ENCODE data around the gene SGIP1.

DNA sequence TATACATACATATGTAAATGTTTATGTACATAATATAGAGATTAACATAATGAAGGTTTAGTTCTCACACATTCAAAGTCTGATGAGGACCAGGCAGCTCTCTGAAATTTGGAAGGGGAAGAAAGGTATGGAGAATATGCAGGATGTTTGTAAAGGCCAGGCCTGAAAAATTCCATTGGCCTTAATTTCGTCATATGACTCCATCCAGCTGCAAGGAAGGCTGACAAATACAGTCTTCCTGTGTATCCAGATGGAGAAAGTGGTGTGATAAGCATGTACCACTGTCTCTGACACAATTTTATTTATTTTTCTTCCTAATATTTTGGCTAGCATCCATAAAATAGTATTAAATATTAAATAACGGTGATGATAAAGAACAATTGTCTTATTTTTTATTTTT is 6.3 kb upstream of the SGIP1 start:
- no peak for TF ChIP-seq POLR2A (IDR thresholded peaks at IDR 0.05)
- TF ChIP-seq, protein P1, sequence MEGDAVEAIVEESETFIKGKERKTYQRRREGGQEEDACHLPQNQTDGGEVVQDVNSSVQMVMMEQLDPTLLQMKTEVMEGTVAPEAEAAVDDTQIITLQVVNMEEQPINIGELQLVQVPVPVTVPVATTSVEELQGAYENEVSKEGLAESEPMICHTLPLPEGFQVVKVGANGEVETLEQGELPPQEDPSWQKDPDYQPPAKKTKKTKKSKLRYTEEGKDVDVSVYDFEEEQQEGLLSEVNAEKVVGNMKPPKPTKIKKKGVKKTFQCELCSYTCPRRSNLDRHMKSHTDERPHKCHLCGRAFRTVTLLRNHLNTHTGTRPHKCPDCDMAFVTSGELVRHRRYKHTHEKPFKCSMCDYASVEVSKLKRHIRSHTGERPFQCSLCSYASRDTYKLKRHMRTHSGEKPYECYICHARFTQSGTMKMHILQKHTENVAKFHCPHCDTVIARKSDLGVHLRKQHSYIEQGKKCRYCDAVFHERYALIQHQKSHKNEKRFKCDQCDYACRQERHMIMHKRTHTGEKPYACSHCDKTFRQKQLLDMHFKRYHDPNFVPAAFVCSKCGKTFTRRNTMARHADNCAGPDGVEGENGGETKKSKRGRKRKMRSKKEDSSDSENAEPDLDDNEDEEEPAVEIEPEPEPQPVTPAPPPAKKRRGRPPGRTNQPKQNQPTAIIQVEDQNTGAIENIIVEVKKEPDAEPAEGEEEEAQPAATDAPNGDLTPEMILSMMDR (IDR thresholded peaks at IDR 0.05), result no peak
